ENCODE measurements around the gene RIMKLB.

DNA sequence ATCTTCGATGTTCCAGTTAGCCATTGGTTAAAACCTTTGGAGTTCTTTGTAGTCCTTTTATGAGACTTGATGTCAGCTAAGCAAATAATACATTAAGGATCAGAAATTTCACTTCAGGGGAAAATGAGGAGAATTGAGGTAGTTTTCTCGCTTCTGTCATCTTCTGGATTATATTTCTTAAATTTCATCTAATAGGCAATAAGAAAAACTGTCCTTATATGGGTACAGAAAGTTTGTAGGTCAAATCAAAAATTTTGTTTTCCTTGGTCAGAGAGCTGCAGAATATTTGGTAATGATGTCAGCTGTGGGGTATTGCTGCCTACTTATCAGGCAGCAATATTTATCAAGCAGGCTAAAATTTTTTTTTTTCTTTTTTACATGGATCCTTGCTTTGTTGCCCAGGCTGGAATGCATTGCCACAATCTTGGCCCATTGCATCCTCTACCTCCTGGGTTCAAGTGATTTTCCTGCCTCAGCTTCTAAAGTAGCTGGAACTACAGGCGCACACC lies 37.1 kb downstream of the RIMKLB start:
- no peak for TF ChIP-seq POLR2A (IDR thresholded peaks at IDR 0.05)
- TF ChIP-seq, protein P1, sequence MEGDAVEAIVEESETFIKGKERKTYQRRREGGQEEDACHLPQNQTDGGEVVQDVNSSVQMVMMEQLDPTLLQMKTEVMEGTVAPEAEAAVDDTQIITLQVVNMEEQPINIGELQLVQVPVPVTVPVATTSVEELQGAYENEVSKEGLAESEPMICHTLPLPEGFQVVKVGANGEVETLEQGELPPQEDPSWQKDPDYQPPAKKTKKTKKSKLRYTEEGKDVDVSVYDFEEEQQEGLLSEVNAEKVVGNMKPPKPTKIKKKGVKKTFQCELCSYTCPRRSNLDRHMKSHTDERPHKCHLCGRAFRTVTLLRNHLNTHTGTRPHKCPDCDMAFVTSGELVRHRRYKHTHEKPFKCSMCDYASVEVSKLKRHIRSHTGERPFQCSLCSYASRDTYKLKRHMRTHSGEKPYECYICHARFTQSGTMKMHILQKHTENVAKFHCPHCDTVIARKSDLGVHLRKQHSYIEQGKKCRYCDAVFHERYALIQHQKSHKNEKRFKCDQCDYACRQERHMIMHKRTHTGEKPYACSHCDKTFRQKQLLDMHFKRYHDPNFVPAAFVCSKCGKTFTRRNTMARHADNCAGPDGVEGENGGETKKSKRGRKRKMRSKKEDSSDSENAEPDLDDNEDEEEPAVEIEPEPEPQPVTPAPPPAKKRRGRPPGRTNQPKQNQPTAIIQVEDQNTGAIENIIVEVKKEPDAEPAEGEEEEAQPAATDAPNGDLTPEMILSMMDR (IDR thresholded peaks at IDR 0.05) = no peak

Measured in testis (tissue), 2 donors.